DMS53 (cell line): ENCODE measurements around the gene BCL6.
A peak's percentile ranks its signal among the peaks of the same experiment; 100 is the strongest.
"Not testable (repeated sequence)": the region's sequence is repeated elsewhere in the genome, so short reads cannot be mapped to it uniquely, and the experiment has no call there.

ENCODE experiments used
- DNase-seq: peaks from one replicate; lab custom pipeline; 2025; lab: John Stamatoyannopoulos, UW

The BCL6 gene

GRCh38 chr3:187713504-187713903 lies 31.8 kb downstream of the BCL6 start:
- DNase-seq = no peak

GRCh38 chr3:187709155-187709554 lies 36.1 kb downstream of the BCL6 start:
- DNase-seq = peak; percentile 4

GRCh38 chr3:187708696-187709095 lies 36.6 kb downstream of the BCL6 start:
- DNase-seq = no peak

DNA sequence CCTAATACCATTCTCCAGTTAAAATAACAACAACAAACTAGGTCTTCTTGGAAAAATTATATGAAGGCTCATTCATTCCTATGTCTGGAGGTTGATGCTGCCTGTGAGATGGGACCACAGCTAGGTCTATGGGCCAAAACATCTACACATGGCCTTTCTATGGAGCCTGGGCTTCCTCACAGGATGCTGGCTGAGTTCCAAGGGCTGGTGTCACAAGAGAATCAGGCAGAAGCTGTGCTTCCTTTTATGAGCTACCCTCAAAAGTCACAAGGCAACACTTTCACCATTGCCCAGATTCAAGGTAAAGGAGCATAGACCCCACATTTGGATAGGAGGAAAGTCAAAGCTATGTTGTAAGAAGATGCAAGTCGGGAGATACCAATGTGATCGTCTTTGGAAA lies 38.3 kb downstream of the BCL6 start:
- no peak for DNase-seq

DNA sequence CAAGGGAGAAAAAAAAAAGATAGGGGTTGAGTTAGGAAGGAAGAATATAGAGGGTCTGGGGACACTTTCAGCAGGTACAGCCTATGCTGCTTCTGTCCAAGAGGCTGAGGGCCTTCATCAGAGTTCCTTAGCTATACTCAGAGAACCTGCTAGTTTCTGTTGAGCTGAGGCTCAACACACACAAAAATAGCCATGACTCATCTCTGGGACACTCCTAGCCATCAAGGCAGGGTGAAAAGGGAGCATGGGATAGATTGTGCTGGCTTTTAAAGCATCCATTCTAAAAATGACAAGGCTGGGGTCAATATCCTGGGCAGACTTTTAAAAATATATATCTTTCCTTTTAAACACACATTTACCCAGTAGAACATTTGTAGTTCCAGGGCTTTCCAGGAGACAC lies 40.1 kb downstream of the BCL6 start:
- peak; percentile 5 for DNase-seq

DNA sequence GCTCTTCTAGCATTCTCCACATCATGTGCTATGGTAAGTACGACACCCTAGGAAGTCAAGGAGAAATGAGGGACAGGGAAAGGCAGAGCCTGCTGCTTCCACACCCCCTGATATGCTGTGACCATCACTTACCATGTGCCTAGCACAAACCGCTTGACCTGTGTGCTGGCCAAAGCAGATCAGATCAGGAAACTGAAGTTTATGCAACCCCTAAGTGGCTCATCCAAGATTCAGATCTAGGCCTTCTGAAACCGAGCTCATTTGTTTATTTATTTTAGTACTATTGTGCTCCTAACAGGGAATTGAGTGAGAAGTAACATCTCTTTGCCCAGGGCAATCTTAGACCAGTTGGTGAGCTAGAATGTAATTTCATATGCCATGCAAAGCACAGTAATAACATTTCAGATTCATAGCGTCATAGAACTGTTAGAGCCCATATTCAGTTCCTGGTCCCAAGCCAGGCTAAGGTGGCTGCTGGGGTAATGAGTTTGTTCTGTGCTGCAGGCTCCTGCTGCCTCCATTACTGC lies 42.7 kb downstream of the BCL6 start, which contains the start of gene RTP2:
Gene RTP2, minus strand, starts transcription at position 51 of the 527 bp plus-strand sequence. CDS start 429 bp downstream, outside the sequence.
- DNase-seq = no peak

DNA sequence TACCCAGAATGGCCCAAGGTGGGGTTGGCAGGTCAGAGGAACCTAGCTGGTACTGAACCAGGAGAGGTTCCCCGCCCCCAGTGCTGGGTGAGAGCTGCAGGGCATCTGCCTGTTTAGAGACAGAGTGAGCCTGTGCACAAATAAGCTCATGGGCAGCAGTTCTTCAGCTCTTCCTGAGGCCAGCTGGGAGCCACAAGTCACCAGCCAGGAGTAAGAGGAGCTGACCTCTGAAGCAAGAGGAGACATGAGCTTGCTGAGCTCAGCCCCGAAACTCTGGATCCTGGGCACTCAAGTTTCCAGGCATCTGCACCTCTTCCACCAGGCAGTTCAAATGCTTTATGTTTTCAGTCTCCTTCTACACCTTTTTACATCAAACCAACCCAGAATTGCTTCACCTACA lies 45.0 kb downstream of the BCL6 start:
- DNase-seq = no peak

DNA sequence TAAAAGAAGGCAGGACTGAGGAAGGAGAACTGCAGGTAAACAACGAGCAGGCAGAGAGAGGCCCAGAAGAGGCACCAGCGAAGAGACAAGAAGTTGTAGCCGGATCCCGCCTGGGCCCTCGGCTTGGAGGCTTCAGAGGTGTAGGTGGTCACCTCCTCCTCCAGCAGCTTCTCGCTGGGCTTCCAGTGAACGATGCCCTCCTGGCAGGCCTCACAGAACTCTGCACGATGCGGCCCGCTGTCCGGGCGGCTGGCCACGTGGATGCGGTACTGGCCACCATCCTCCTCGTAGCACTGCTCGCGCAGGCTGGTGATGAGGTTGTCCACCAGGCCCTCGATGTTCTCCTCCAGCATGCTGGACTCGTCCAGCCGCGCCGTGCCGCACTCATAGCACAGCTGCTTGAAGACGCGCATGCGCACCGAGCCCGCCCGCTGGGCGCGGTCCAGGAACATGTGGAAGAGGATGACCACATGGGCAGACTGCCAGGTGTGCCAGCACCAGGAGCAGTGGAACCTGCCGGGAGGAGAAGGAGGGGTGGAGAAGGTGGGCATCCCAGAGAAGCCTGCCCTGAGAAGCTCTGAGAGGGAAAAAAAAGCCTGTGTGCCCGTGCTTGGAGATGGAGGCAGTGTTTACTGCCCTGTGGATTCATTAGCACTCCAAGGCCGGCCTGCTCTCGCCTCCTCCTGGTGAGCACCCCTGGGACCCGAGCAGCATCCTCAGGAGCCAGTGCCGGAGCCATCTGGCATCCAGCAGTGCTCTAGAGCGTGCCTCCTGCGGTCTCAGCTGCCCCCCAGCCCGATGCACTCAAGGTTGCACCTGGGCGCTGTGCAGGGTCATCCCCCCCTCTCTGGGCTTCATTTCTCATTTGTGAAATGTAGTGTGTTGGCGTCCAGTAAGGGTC lies 46.5 kb downstream of the BCL6 start:
- peak; percentile 65 for DNase-seq

DNA sequence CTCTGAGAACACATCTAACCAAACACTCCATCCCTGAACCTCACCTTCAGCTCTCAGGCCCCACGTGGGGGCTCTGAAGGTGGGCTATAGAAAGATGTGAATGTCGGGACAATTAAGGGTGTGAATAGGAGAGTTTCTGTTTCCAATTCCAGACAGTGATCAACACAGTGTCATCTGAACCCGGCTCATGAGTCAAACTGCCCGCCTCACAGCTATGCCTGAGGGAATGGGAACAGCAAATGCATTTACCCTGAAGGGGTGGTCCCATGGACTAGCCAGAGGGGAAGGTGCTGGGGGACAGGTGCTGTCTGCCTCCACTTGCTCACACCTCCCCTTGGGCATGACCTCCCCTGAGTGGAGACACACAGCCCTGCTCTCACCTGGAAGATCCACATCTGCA lies 49.2 kb downstream of the BCL6 start:
- DNase-seq = no peak

DNA sequence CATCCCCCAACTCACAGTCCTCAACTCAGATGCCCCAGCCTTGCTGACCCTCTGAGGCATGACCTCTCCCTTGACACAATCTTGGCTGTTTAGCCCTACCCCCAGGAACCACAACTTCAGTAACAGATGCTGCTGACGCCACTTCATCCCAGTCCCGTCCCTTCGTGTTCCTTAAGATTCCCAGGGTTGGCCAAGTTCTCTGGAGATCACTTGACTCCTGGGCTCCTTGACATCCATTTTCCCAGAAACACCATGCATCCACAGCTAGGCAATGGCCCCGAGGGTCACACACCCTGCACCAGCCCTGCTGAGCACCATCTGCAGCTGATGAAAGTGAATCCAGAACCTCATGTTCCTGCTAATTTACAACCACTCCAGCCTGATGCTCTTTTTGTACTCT lies 49.8 kb downstream of the BCL6 start:
- DNase-seq = no peak

DNA sequence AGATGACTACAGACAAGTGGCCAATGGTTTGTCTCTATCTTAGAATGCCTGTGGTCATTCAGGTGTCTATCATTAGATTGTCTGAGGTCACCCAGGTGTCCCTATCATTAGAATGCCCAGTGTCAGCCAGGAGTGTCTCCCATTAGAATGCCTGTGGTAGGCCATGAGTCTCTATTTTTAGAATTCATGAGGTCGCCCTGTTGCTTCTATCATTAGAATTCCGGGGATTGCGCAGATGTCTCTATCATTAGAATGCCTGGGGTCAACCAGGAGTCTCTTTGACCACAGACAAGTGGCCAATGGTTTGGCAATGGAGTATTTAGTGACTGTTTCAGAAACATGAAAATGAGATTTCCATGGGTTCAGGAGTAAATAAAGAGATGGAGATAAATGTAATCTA lies 50.5 kb downstream of the BCL6 start:
- no peak for DNase-seq

GRCh38 chr3:187693431-187693830 lies 51.8 kb downstream of the BCL6 start:
- no peak for DNase-seq

GRCh38 chr3:187689984-187690383 lies 55.3 kb downstream of the BCL6 start:
- DNase-seq = no peak

DNA sequence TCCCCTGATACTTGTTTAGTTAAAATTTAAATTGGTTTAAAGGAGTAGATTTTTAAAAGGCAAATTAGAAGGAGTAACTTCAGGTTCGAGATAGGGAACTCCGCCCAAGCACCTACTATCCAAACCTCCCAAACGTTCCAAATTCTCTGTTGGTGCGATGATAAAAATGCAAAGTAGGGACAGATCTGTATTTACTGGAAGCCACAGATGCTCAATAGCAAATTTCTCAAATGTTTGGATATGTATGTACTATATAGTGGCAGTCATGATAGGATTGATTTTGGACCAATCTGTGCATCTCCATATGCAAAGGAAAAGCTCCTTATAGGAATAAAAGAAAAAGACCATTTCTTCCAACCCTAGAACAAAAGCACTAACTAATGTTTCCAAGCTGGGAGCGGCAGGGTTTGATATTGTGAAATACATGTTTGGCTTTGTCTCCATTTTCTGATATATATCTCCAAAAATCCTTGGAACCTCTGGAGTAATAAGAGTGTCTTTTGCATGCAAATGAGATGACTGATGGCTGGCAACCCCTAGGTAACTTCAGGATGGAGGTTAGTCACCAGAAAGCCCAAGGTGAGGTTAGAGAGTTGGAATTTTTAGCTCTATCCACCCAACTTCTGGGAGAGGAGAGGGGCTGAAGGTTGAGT lies 58.5 kb downstream of the BCL6 start:
- no peak for DNase-seq

DNA sequence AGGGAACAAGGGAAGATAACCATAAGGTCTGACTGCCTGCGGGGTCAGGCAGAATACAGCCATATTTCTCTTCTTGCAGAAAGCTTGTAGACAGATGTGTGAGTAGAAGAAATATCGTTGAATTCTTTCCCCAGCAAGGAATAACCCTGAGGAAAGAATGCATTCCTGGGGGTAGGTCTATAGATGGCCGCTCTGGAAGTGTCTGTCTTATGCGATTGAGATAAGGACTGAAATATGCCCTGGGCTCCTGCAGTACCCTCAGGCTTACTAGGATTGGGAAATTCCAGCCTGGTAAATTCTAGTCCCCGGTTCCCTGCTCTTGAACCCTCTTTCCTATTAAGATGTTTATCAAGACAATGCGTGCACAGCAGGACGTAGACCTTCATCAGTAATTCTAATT lies 59.3 kb downstream of the BCL6 start:
- no peak for DNase-seq

- no peak for DNase-seq
These were observed 60.4 kb downstream of the BCL6 start for GRCh38 chr3:187684880-187685279.

GRCh38 chr3:187684444-187684843 lies 60.8 kb downstream of the BCL6 start:
- no peak for DNase-seq

DNA sequence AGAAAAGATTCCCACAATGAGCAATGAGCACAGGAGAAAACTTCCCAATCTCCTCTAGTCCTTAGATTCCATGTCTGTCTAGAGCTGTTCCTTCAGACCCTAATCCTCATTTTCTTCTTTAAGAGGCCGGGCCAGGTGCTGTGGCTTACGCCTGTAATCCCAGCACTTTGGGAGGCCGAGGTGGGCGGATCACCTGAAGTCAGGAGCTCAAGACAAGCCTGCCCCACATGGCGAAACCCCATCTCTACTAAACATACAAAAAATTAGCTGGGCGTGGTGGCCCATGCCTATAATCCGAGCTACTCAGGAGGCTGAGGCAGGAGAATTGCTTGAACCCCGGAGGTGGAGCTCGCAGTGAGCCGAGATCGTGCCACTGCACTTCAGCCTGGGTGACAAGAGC lies 63.5 kb downstream of the BCL6 start:
- DNase-seq = not testable (repeated sequence)

DNA sequence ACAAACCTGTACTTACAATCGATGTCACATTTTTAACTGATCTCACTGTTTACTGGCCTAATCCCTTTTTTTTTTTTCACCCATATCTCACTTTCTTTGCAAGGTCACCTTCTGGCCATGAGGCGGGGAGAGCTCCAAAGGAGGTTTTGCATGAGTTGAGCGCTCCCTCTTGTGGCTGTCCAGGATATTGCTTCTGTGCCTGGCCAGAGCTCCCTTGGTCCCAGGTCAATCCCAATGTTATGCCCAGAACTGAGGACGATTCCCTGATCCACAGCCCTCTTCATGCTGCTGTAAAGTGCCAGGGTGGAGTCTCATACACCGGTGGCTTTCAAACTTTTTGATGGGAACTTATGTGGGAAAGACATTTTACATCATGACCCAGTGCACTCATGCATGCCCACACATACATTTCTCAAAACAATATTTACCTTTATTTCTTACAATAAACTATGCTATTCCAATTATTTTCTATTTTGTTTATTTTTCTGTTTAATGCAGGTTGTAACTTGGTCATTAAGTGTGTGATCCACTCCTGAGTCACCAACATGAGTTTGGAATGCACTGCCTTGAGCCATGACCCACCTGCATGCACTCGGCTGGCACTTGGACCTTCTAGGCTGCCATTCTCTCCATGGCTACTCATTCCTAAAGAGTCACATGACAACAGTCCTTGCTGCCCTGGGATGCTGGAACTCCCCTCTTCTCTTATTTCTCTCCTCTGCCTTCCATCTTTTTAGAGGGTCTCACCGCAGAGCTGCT lies 65.5 kb downstream of the BCL6 start:
- peak; percentile 87 for DNase-seq

DNA sequence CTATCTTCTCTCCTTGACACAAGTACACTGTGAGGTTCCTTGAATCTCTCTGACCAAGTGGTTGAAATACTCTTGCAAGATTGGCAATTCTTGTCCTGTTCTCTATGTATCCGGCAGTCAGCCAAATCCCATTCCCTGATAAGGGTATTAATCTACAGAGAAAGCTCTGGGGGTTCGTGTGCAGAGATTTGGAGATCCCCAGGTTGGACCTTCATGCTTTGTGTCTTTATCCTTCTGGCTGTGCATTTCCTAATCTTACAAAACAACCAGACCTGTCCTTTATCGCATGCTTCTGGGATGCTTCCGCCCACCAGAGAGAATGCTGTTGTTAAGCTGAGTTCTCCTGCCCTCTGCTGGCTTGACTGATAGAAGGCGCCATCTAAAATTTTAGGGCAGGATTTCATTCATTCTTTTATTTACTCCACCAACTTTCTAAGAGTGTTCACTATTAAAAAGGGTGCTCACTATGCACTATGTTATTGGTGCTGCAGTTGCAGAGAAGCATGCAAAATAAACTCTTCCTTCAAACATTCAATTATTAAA lies 66.5 kb downstream of the BCL6 start:
- DNase-seq = peak; percentile 78

- DNase-seq = no peak
These were observed 67.7 kb downstream of the BCL6 start for GRCh38 chr3:187677604-187678003.

DNA sequence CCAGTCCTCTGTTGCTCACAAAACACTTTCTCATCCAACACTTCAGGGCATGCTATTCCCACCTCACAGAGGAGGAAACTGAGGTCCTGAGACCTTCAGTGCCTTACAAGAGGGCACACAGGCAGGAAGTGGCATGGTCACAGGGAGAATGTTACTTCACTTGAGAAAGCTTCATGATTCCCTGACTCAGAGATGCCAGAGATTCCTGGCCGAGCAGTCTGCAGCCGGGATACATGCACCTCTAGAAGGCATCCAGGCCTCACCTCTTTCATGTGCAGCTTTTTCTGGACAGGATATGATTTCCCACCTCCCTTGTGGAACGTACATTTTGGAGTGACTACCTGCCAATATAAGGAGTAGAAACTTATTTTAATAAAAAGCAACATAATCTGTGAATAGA lies 72.3 kb downstream of the BCL6 start:
- no peak for DNase-seq
